Naive thymus-derived CD4-positive, alpha-beta T cell (primary cell): Measurements from ENCODE around the gene CRYGS. TPM values are rescaled to one million over a fixed set of nuclear protein-coding genes. Genes with fewer than 3 reads are reported as not detected.
"Not testable (repeated sequence)": the region's sequence is repeated elsewhere in the genome, so short reads cannot be mapped to it uniquely, and the experiment has no call there.

Experiments
- ATAC-seq: fragments of 150-1000 bp; cut with Tn5 transposase; 2 replicates; pipeline ENCODE4 v1.10.0; 2021; ENCODE audit warnings: mild to moderate bottlenecking, moderate library complexity
- CTCF ChIA-PET: fragments of 350-600 bp; sonication (Branson Sonifier 250); formaldehyde crosslinking; loops from one replicate; lab custom pipeline; 2021; ENCODE audit warnings: antibody characterized with exemption; lab: Charles Lee
- POLR2A ChIA-PET: fragments of 350-600 bp; sonication (Branson Sonifier 250); formaldehyde crosslinking; loops from one replicate; lab custom pipeline; 2021; ENCODE audit warnings: antibody characterized with exemption, inconsistent platforms; lab: Charles Lee
- DNase-seq, 9 donors: peaks; one replicate each; pipeline versions ENCODE4 v3.0.0 to v3.0.0-alpha.2; 2020 to 2022; ENCODE audit warnings: mixed read lengths in 1 of 9
- H3K27ac ChIP-seq: one replicate; pipeline ENCODE4 v1.7.0; 2013; ENCODE audit warnings: mild to moderate bottlenecking, low read depth, low read length, moderate library complexity
- H3K27me3 ChIP-seq, 2 donors: one replicate each; pipeline ENCODE4 v1.7.0; 2013; ENCODE audit warnings: low read length in 2 of 2, mild to moderate bottlenecking in 2 of 2, moderate library complexity in 2 of 2; ENCODE audit not compliant: control insufficient read depth in 2 of 2, insufficient read depth in 2 of 2
- H3K36me3 ChIP-seq, 3 experiments: 1 replicate in 2 of 3; 2 replicates in 1 of 3; pipeline ENCODE4 v1.7.0; 2013; ENCODE audit warnings: low read length in 3 of 3, mild to moderate bottlenecking in 3 of 3, moderate library complexity in 1 of 3; ENCODE audit not compliant: insufficient read depth in 3 of 3, control insufficient read depth in 2 of 3
- H3K4me1 ChIP-seq, 2 donors: one replicate each; pipeline ENCODE4 v1.7.0; 2013; ENCODE audit warnings: low read length in 2 of 2, mild to moderate bottlenecking in 2 of 2, moderate library complexity in 1 of 2; ENCODE audit not compliant: control insufficient read depth in 2 of 2, insufficient read depth in 2 of 2
- H3K4me3 ChIP-seq: 2 replicates; pipeline ENCODE4 v1.7.0; 2013; ENCODE audit warnings: mild to moderate bottlenecking, low read length
- H3K9me3 ChIP-seq, 3 experiments: 1 replicate in 2 of 3; 2 replicates in 1 of 3; pipeline ENCODE4 v1.7.0; 2013; ENCODE audit warnings: low read length in 3 of 3; ENCODE audit not compliant: control insufficient read depth in 2 of 3
- H3K27ac Mint-ChIP-seq, 9 donors: one replicate each; pipeline ENCODE4 v1.8.0; 2020 to 2022; ENCODE audit warnings: mixed read lengths in 9 of 9, mild to moderate bottlenecking in 8 of 9, moderate library complexity in 5 of 9, inconsistent platforms in 2 of 9
- H3K27me3 Mint-ChIP-seq, 5 donors: one replicate each; pipeline ENCODE4 v1.8.0; 2021 to 2022; ENCODE audit warnings: mixed read lengths in 5 of 5, mild to moderate bottlenecking in 1 of 5
- H3K36me3 Mint-ChIP-seq, 5 donors: one replicate each; pipeline ENCODE4 v1.8.0; 2020 to 2022; ENCODE audit warnings: mixed read lengths in 5 of 5, mild to moderate bottlenecking in 3 of 5, inconsistent platforms in 1 of 5
- H3K4me1 Mint-ChIP-seq, 7 donors: one replicate each; pipeline ENCODE4 v1.8.0; 2020 to 2022; ENCODE audit warnings: mixed read lengths in 7 of 7, mild to moderate bottlenecking in 3 of 7, inconsistent platforms in 1 of 7
- H3K4me3 Mint-ChIP-seq, 10 donors: one replicate each; pipeline ENCODE4 v1.8.0; 2020 to 2022; ENCODE audit warnings: mild to moderate bottlenecking in 10 of 10, mixed read lengths in 10 of 10, moderate library complexity in 6 of 10, inconsistent platforms in 2 of 10
- H3K9me3 Mint-ChIP-seq, 11 donors: one replicate each; pipeline ENCODE4 v1.8.0; 2020 to 2022; ENCODE audit warnings: mixed read lengths in 11 of 11, mild to moderate bottlenecking in 4 of 11, inconsistent platforms in 1 of 11, moderate library complexity in 1 of 11
- intact Hi-C, 2 donors: fragments of 100-400 bp; cut with micrococcal nuclease; formaldehyde crosslinking; loops; one replicate each; pipeline ENCODE4 v1.15.1; 2023
- polyA plus RNA-seq, 2 donors: library from polyadenylated mRNA; unstranded; fragments of 300-500 nt; fragmentation: Illumina TruSeq; gene quantifications; one replicate each; pipeline ENCODE4 v1.2.3, GENCODE V29; 2021
- total RNA-seq, 6 experiments: library from RNA in 5 of 6; stranded (reverse) in 5 of 6; gene quantifications; 1 replicate in 5 of 6; 2 replicates in 1 of 6; pipeline ENCODE4 v1.2.3 and lab custom pipeline; 2021 to 2026

Gene CRYGS
- total and polyA plus RNA-seq, 7 experiments from 2014 or later, result 0.26 to 13.9 (median 4.5) TPM; not detected in 1

GRCh38 chr3:186499949-186500348, 44.2 kb downstream of the CRYGS start:
- H3K36me3 ChIP-seq, POLR2A ChIA-PET, H3K27ac ChIP-seq, H3K4me3 Mint-ChIP-seq, H3K9me3 ChIP-seq, H3K4me3 ChIP-seq, H3K27me3 ChIP-seq, intact Hi-C loops, ATAC-seq, CTCF ChIA-PET, H3K36me3 Mint-ChIP-seq, H3K27me3 Mint-ChIP-seq, H3K4me1 ChIP-seq, DNase-seq, H3K27ac Mint-ChIP-seq: not testable (repeated sequence)
- Mint-ChIP-seq H3K9me3 (peaks cover 0 to 12% (median 4%) of the 10 kb centered on the region in 11 donors), H3K4me1 (peaks cover 0 to 10% (median 8%) of the 10 kb centered on the region in 7 donors)

- H3K4me3 Mint-ChIP-seq, H3K4me3 ChIP-seq, H3K27me3 Mint-ChIP-seq, H3K27me3 ChIP-seq, H3K27ac ChIP-seq, H3K27ac Mint-ChIP-seq, POLR2A ChIA-PET, intact Hi-C loops, H3K4me1 ChIP-seq, CTCF ChIA-PET, H3K36me3 ChIP-seq, H3K9me3 ChIP-seq, H3K4me1 Mint-ChIP-seq, ATAC-seq, DNase-seq, H3K36me3 Mint-ChIP-seq: not testable (repeated sequence)
- peaks cover 0 to 12% (median 4%) of the 10 kb centered on the region in 11 donors for H3K9me3 Mint-ChIP-seq
Measured at GRCh38 chr3:186498022-186498421, 46.2 kb downstream of the CRYGS start.

- POLR2A ChIA-PET, result no interaction called here
- CTCF ChIA-PET, result no interaction called here
- H3K9me3 Mint-ChIP-seq, result peaks cover 0 to 12% (median 4%) of the 10 kb centered on the region in 11 donors
Measured at GRCh38 chr3:186497608-186498007, 46.6 kb downstream of the CRYGS start.

GRCh38 chr3:186496635-186497034, 47.5 kb downstream of the CRYGS start:
- no peaks in the 10 kb centered on the region for H3K9me3 ChIP-seq
- DNase-seq, result no peak
- no peaks in the 10 kb centered on the region for H3K36me3 ChIP-seq
- ATAC-seq, result no peak
- H3K4me1 ChIP-seq, result no peaks in the 10 kb centered on the region
- H3K27ac Mint-ChIP-seq, result no peak overlapping the region
- H3K27me3 Mint-ChIP-seq, result peaks cover 0 to 3% (median 0%) of the 10 kb centered on the region in 5 donors
- peaks cover 0 to 12% (median 4%) of the 10 kb centered on the region in 11 donors for H3K9me3 Mint-ChIP-seq
- H3K4me3 Mint-ChIP-seq, result no peak overlapping the region
- ChIA-PET CTCF (interaction anchor here (0.7 kb wide), 1 partner anchor 143 kb away, joined by 3 read pairs; no protein-coding TSS in a partner anchor), POLR2A (no interaction called here)
- H3K36me3 Mint-ChIP-seq, result peaks cover 0 to 5% (median 0%) of the 10 kb centered on the region in 5 donors
- no peak overlapping the region for H3K4me3 ChIP-seq
- intact Hi-C loops, result no loop called here
- no peak overlapping the region for H3K27ac ChIP-seq
- peaks cover 0 to 1% (median 0%) of the 10 kb centered on the region in 7 donors for H3K4me1 Mint-ChIP-seq
- no peaks in the 10 kb centered on the region for H3K27me3 ChIP-seq

More at GRCh38 chr3:186497608-186498007, 46.6 kb downstream of the CRYGS start:
- no peaks in the 10 kb centered on the region for H3K4me1 ChIP-seq
- Mint-ChIP-seq H3K27ac (no peak overlapping the region), H3K27me3 (peaks cover 0 to 3% (median 0%) of the 10 kb centered on the region in 5 donors), H3K36me3 (peaks cover 0 to 5% (median 0%) of the 10 kb centered on the region in 5 donors), H3K4me1 (peaks cover 0 to 2% (median 2%) of the 10 kb centered on the region in 7 donors), H3K4me3 (no peak overlapping the region)
- no peaks in the 10 kb centered on the region for H3K27me3 ChIP-seq
- ATAC-seq (no peak), DNase-seq (no peak)
- no peaks in the 10 kb centered on the region for H3K9me3 ChIP-seq
- intact Hi-C loops, result no loop called here
- H3K4me3 ChIP-seq, result no peak overlapping the region
- no peak overlapping the region for H3K27ac ChIP-seq
- no peaks in the 10 kb centered on the region for H3K36me3 ChIP-seq

GRCh38 chr3:186496016-186496415, 48.2 kb downstream of the CRYGS start:
- Mint-ChIP-seq H3K27me3 (peaks cover 0 to under 1% (median 0%) of the 10 kb centered on the region in 5 donors), H3K9me3 (peaks cover 0 to 12% (median 4%) of the 10 kb centered on the region in 11 donors), H3K4me3 (no peak overlapping the region), H3K4me1 (peaks cover 0 to 1% (median 0%) of the 10 kb centered on the region in 7 donors), H3K36me3 (peaks cover 0 to 5% (median 0%) of the 10 kb centered on the region in 5 donors), H3K27ac (no peak overlapping the region)
- POLR2A ChIA-PET, result no interaction called here
- DNase-seq (no peak), ATAC-seq (no peak)
- Histone ChIP-seq H3K27me3 (no peaks in the 10 kb centered on the region), H3K27ac (no peak overlapping the region), H3K36me3 (no peaks in the 10 kb centered on the region), H3K4me3 (no peak overlapping the region), H3K4me1 (no peaks in the 10 kb centered on the region), H3K9me3 (no peaks in the 10 kb centered on the region)
- intact Hi-C loops, result no loop called here
- CTCF ChIA-PET, result interaction anchor here (0.7 kb wide), 2 partner anchors 12 to 142 kb away, joined by 3 read pairs; no protein-coding TSS in a partner anchor

- Histone ChIP-seq H3K9me3 (no peaks in the 10 kb centered on the region), H3K27ac (no peak overlapping the region), H3K4me3 (no peak overlapping the region), H3K36me3 (no peaks in the 10 kb centered on the region), H3K4me1 (no peaks in the 10 kb centered on the region), H3K27me3 (no peaks in the 10 kb centered on the region)
- Mint-ChIP-seq H3K27ac (peak overlapping the region in 1 of 9 donors; percentile 2), H3K9me3 (peaks cover 0 to 6% (median 0%) of the 10 kb centered on the region in 11 donors), H3K4me1 (peaks cover 0 to 1% (median 0%) of the 10 kb centered on the region in 7 donors), H3K4me3 (no peak overlapping the region), H3K27me3 (peaks cover 0 to 2% (median 0%) of the 10 kb centered on the region in 5 donors), H3K36me3 (no peaks in the 10 kb centered on the region)
- ChIA-PET CTCF (no interaction called here), POLR2A (no interaction called here)
- DNase-seq (no peak), ATAC-seq (no peak)
- intact Hi-C loops, result no loop called here
Measured at GRCh38 chr3:186493525-186494255, 50.5 kb downstream of the CRYGS start.
